GM12874 (cell line): ENCODE results near the gene INSM1.

Experiments used
- TF ChIP-seq, protein P1 (sequence below): IDR thresholded peaks from 2 replicates; pipeline ENCODE4 v1.5.1; 2011; ENCODE audit warnings: low read depth, mild to moderate bottlenecking, control low read depth, low read length, moderate library complexity; ENCODE audit not compliant: insufficient read depth

The INSM1 gene

GRCh38 chr20:20375862-20376261, 8.0 kb downstream of the INSM1 start:
- TF ChIP-seq, protein P1, sequence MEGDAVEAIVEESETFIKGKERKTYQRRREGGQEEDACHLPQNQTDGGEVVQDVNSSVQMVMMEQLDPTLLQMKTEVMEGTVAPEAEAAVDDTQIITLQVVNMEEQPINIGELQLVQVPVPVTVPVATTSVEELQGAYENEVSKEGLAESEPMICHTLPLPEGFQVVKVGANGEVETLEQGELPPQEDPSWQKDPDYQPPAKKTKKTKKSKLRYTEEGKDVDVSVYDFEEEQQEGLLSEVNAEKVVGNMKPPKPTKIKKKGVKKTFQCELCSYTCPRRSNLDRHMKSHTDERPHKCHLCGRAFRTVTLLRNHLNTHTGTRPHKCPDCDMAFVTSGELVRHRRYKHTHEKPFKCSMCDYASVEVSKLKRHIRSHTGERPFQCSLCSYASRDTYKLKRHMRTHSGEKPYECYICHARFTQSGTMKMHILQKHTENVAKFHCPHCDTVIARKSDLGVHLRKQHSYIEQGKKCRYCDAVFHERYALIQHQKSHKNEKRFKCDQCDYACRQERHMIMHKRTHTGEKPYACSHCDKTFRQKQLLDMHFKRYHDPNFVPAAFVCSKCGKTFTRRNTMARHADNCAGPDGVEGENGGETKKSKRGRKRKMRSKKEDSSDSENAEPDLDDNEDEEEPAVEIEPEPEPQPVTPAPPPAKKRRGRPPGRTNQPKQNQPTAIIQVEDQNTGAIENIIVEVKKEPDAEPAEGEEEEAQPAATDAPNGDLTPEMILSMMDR: no peak

GRCh38 chr20:20386192-20386591, 18.3 kb downstream of the INSM1 start:
- TF ChIP-seq, protein P1: no peak

- TF ChIP-seq, protein P1: no peak
These were observed 22.5 kb downstream of the INSM1 start for GRCh38 chr20:20390393-20390792.

GRCh38 chr20:20391115-20391514, 23.2 kb downstream of the INSM1 start:
- TF ChIP-seq, protein P1: no peak

DNA sequence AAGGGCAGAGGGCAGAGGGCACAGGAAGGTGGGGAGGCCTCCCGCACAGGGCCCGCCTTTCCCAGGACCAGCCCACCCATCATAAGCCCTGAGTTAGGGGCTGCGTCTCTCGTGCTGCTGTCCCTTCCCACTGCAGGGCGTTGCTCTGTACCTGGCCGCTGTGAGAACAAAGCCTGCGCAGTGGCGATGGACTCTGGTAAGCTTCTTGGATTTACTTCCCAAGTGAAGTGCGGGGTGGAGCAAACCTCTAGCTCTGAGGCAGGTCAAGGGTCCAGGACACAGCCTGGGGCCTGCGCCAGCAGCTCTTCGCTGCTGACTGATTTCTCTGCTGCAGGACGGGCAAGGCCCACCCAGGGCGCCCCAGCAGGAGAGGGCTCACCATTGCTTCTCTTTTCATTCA, 23.9 kb downstream of the INSM1 start:
- TF ChIP-seq, protein P1: no peak

- TF ChIP-seq, protein P1: no peak
These were observed 25.6 kb downstream of the INSM1 start for GRCh38 chr20:20393207-20394120.

DNA sequence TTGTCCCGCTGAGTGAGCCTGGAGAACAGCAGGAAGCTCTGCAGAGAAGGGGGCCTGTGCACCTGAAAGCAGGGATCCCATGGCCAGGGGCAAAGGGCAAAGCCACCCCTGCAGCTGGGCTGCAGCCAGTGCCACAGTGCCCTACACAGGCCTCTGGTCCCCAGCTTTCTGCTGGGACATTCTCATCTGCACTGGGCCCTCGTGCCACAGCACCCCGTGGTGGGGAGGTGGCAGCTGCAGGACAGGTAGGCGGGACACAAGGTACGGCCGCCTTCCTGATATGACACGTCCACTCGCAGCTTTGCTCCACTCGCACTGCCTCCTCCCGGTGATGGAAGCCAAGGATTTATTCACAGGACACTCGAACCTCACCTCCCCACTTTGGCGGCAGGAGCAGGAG, 27.2 kb downstream of the INSM1 start:
- TF ChIP-seq, protein P1: no peak
